HG02763 (cell line): ENCODE data around the gene MYO1A.

ENCODE experiments used
- ATAC-seq: cut with Tn5 transposase; IDR thresholded peaks from one replicate; pipeline ENCODE4 v1.9.1; 2021; ENCODE audit warnings: mild to moderate bottlenecking, moderate library complexity; ENCODE audit not compliant: unreplicated experiment

Gene MYO1A

GRCh38 chr12:57049890-57050289 is at the start of gene MYO1A:
TSS of gene MYO1A (minus strand) at chr12:57050129. CDS start at chr12:57048323, 1,806 bp downstream.
- no peak for ATAC-seq

- ATAC-seq: no peak
Measured at GRCh38 chr12:57099047-57099714, 49.3 kb upstream of the MYO1A start.

GRCh38 chr12:57098546-57098945 is 48.6 kb upstream of the MYO1A start:
- ATAC-seq: no peak

GRCh38 chr12:57097554-57097835 is 47.6 kb upstream of the MYO1A start:
- no peak for ATAC-seq

- ATAC-seq: no peak
Measured at GRCh38 chr12:57096748-57097553, 47.0 kb upstream of the MYO1A start.

GRCh38 chr12:57096099-57096572 is 46.2 kb upstream of the MYO1A start:
- no peak for ATAC-seq

- ATAC-seq: no peak
Measured at GRCh38 chr12:57095440-57095839, 45.5 kb upstream of the MYO1A start.

GRCh38 chr12:57094208-57095160 is 44.6 kb upstream of the MYO1A start:
- no peak for ATAC-seq

GRCh38 chr12:57093415-57094207 is 43.7 kb upstream of the MYO1A start:
- no peak for ATAC-seq

GRCh38 chr12:57092876-57093414 is 43.0 kb upstream of the MYO1A start:
- no peak for ATAC-seq

- no peak for ATAC-seq
Measured at GRCh38 chr12:57092529-57092862, 42.6 kb upstream of the MYO1A start.

GRCh38 chr12:57091638-57092528 is 42.0 kb upstream of the MYO1A start:
- ATAC-seq: no peak

GRCh38 chr12:57090924-57091637 is 41.2 kb upstream of the MYO1A start:
- ATAC-seq: no peak

GRCh38 chr12:57090490-57090889 is 40.6 kb upstream of the MYO1A start:
- no peak for ATAC-seq

- no peak for ATAC-seq
Measured at GRCh38 chr12:57089271-57090245, 39.6 kb upstream of the MYO1A start.

- ATAC-seq: peak; percentile 50
Measured at GRCh38 chr12:57088354-57089270, 38.7 kb upstream of the MYO1A start, which contains the start of gene NAB2. TSS of gene NAB2 (plus strand) at chr12:57089114. CDS start at chr12:57089272, 158 bp downstream.
